PC-3 (cell line): ENCODE measurements around the gene PSORS1C1.

Experiments
- EZH2 ChIP-seq: fragments of 300-600 bp; sonication (generic); IDR thresholded peaks from one replicate; pipeline ENCODE4 v1.6.1; 2017; ENCODE audit warnings: antibody characterized with exemption, mild to moderate bottlenecking, low read length; ENCODE audit not compliant: unreplicated experiment
- EZH2phosphoT487 ChIP-seq: fragments of 300-600 bp; sonication (generic); IDR thresholded peaks from 2 replicates; pipeline ENCODE4 v1.6.1; 2018; ENCODE audit warnings: mild to moderate bottlenecking, antibody characterized with exemption, low read length, borderline replicate concordance
- TF ChIP-seq, protein P1 (sequence below): fragments of 300-600 bp; sonication (generic); conservative IDR thresholded peaks from 2 replicates; pipeline ENCODE4 v1.5.1; 2017; ENCODE audit warnings: antibody characterized with exemption, low read depth, mild to moderate bottlenecking, low read length

GRCh38 chr6:31113861-31114540 lies 599 bp upstream of the PSORS1C1 start:
- TF ChIP-seq, protein P1, sequence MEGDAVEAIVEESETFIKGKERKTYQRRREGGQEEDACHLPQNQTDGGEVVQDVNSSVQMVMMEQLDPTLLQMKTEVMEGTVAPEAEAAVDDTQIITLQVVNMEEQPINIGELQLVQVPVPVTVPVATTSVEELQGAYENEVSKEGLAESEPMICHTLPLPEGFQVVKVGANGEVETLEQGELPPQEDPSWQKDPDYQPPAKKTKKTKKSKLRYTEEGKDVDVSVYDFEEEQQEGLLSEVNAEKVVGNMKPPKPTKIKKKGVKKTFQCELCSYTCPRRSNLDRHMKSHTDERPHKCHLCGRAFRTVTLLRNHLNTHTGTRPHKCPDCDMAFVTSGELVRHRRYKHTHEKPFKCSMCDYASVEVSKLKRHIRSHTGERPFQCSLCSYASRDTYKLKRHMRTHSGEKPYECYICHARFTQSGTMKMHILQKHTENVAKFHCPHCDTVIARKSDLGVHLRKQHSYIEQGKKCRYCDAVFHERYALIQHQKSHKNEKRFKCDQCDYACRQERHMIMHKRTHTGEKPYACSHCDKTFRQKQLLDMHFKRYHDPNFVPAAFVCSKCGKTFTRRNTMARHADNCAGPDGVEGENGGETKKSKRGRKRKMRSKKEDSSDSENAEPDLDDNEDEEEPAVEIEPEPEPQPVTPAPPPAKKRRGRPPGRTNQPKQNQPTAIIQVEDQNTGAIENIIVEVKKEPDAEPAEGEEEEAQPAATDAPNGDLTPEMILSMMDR = no peak
- TF ChIP-seq EZH2 (no peak), EZH2phosphoT487 (no peak)
